ENCODE measurements around the gene SYT7.
A peak's percentile ranks its signal among the peaks of the same experiment; 100 is the strongest.
"Not testable (repeated sequence)": the region's sequence is repeated elsewhere in the genome, so short reads cannot be mapped to it uniquely, and the experiment has no call there.

The SYT7 gene

GRCh38 chr11:61475433-61475832 lies 105.4 kb downstream of the SYT7 start:
- DNase-seq: no peak

GRCh38 chr11:61474013-61474643 lies 106.7 kb downstream of the SYT7 start:
- no peak for DNase-seq

GRCh38 chr11:61473370-61474012 lies 107.4 kb downstream of the SYT7 start:
- no peak for DNase-seq

- no peak for DNase-seq
Measured at GRCh38 chr11:61472868-61473267, 108.0 kb downstream of the SYT7 start.

- peak; percentile 28 for DNase-seq
Measured at GRCh38 chr11:61472282-61472681, 108.6 kb downstream of the SYT7 start.

- no peak for DNase-seq
Measured at GRCh38 chr11:61468002-61468401, 112.9 kb downstream of the SYT7 start.

- DNase-seq: not testable (repeated sequence)
Measured at GRCh38 chr11:61467602-61468001, 113.3 kb downstream of the SYT7 start.

Measured in MV-4-11 (cell line).